ENCODE results near the gene DPH3.

DPH3 gene

GRCh38 chr3:16236030-16236639 lies 28.6 kb downstream of the DPH3 start:
- Histone ChIP-seq H3K27ac (ENCODE audit: low read length, poor library complexity, severe bottlenecking) (no peak overlapping the region), H2BK5ac (ENCODE audit: low read depth, low read length, poor library complexity, severe bottlenecking) (no peak overlapping the region), H2AK5ac (ENCODE audit: low read length, severe bottlenecking) (no peak overlapping the region), H3K36me3 (ENCODE audit: control insufficient read depth in 1 of 2, insufficient read depth in 2 of 2, low read depth in 1 of 2, low read length in 2 of 2) (no peaks in the 10 kb centered on the region), H3K4me1 (ENCODE audit: control insufficient read depth, insufficient read depth, low read depth, low read length) (no peaks in the 10 kb centered on the region), H2BK120ac (ENCODE audit: low read depth, low read length) (no peak overlapping the region), H3K4ac (ENCODE audit: low read depth in 1 of 2, low read length in 2 of 2) (no peak overlapping the region), H2BK15ac (ENCODE audit: low read depth, poor library complexity, severe bottlenecking) (no peak overlapping the region), H2AFZ (ENCODE audit: low read depth, low read length) (no peak overlapping the region), H3K9ac (ENCODE audit: low read length) (no peak overlapping the region), H3K79me1 (replicated peaks; ENCODE audit: low read length, poor library complexity, severe bottlenecking) (no peaks in the 10 kb centered on the region), H3K4me3 (ENCODE audit: insufficient read depth in 1 of 2, low read depth in 1 of 2, low read length in 2 of 2) (no peak overlapping the region), H4K8ac (ENCODE audit: low read length) (no peak overlapping the region), H3K23ac (ENCODE audit: low read length in 2 of 2) (no peak overlapping the region), H4K91ac (ENCODE audit: low read length) (no peak overlapping the region), H3K14ac (ENCODE audit: low read length in 2 of 2) (no peak overlapping the region), H3K27me3 (ENCODE audit: control insufficient read depth in 1 of 2, insufficient read depth in 1 of 2, low read length in 2 of 2) (no peaks in the 10 kb centered on the region), H3K18ac (ENCODE audit: low read depth in 1 of 2, low read length in 2 of 2) (no peak overlapping the region), H2BK12ac (ENCODE audit: low read length in 2 of 2) (no peak overlapping the region), H3K9me3 (ENCODE audit: control insufficient read depth, low read length) (no peaks in the 10 kb centered on the region), H3K4me2 (ENCODE audit: low read length, poor library complexity, severe bottlenecking) (no peak overlapping the region)
- 94% methylated on average over 1 of the region's 4 CpGs for WGBS
- no peak for DNase-seq

- no peak overlapping the region for H4K91ac ChIP-seq (ENCODE audit: low read length)
- H3K79me1 ChIP-seq (replicated peaks; ENCODE audit: low read length, poor library complexity, severe bottlenecking): no peaks in the 10 kb centered on the region
- H3K27ac ChIP-seq (ENCODE audit: low read length, poor library complexity, severe bottlenecking): no peak overlapping the region
- no peaks in the 10 kb centered on the region for H3K4me1 ChIP-seq (ENCODE audit: control insufficient read depth, insufficient read depth, low read depth, low read length)
- H3K4me2 ChIP-seq (ENCODE audit: low read length, poor library complexity, severe bottlenecking): no peak overlapping the region
- no peaks in the 10 kb centered on the region for H3K27me3 ChIP-seq (ENCODE audit: control insufficient read depth in 1 of 2, insufficient read depth in 1 of 2, low read length in 2 of 2)
- no peak overlapping the region for H2BK12ac ChIP-seq (ENCODE audit: low read length in 2 of 2)
- peaks cover 0 to 12% of the 10 kb centered on the region in 2 experiments for H3K36me3 ChIP-seq (ENCODE audit: control insufficient read depth in 1 of 2, insufficient read depth in 2 of 2, low read depth in 1 of 2, low read length in 2 of 2)
- H3K4me3 ChIP-seq (ENCODE audit: insufficient read depth in 1 of 2, low read depth in 1 of 2, low read length in 2 of 2): no peak overlapping the region
- H3K9ac ChIP-seq (ENCODE audit: low read length): no peak overlapping the region
- H3K4ac ChIP-seq (ENCODE audit: low read depth in 1 of 2, low read length in 2 of 2): no peak overlapping the region
- H2BK120ac ChIP-seq (ENCODE audit: low read depth, low read length): no peak overlapping the region
- no peak overlapping the region for H2AK5ac ChIP-seq (ENCODE audit: low read length, severe bottlenecking)
- H2AFZ ChIP-seq (ENCODE audit: low read depth, low read length): no peak overlapping the region
- no peak overlapping the region for H2BK5ac ChIP-seq (ENCODE audit: low read depth, low read length, poor library complexity, severe bottlenecking)
- no peak overlapping the region for H3K23ac ChIP-seq (ENCODE audit: low read length in 2 of 2)
- no peak overlapping the region for H2BK15ac ChIP-seq (ENCODE audit: low read depth, poor library complexity, severe bottlenecking)
- 87% methylated on average over 2 of the region's 2 CpGs for WGBS
- DNase-seq: no peak
- H4K8ac ChIP-seq (ENCODE audit: low read length): no peak overlapping the region
- H3K9me3 ChIP-seq (ENCODE audit: control insufficient read depth, low read length): no peaks in the 10 kb centered on the region
- H3K18ac ChIP-seq (ENCODE audit: low read depth in 1 of 2, low read length in 2 of 2): no peak overlapping the region
- no peak overlapping the region for H3K14ac ChIP-seq (ENCODE audit: low read length in 2 of 2)
Observed at GRCh38 chr3:16234281-16234680, 30.5 kb downstream of the DPH3 start.

DNA sequence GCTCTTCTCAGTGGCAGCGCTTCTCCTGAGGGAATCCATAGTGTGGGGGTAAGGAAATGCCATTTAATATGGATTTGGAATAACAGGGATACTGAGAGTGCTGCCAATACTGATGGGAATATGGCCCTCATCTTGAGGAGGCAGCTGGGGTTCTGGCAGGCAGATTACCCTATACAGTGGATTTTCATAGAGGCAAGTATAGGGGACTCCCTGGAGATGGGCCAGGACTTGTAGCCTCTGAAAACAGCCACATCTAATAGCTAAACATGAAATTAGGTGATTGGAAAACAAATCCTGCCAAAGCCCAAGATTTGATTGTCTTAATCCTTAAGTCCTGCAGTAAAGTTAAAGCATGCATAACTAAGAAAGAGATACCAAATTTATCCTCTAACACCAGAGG lies 30.9 kb downstream of the DPH3 start:
- Histone ChIP-seq H2BK5ac (ENCODE audit: low read depth, low read length, poor library complexity, severe bottlenecking) (no peak overlapping the region), H3K9ac (ENCODE audit: low read length) (no peak overlapping the region), H2BK120ac (ENCODE audit: low read depth, low read length) (no peak overlapping the region), H2BK15ac (ENCODE audit: low read depth, poor library complexity, severe bottlenecking) (no peak overlapping the region), H3K4me3 (ENCODE audit: insufficient read depth in 1 of 2, low read depth in 1 of 2, low read length in 2 of 2) (no peak overlapping the region), H3K9me3 (ENCODE audit: control insufficient read depth, low read length) (no peaks in the 10 kb centered on the region), H3K27ac (ENCODE audit: low read length, poor library complexity, severe bottlenecking) (no peak overlapping the region), H3K18ac (ENCODE audit: low read depth in 1 of 2, low read length in 2 of 2) (no peak overlapping the region), H3K23ac (ENCODE audit: low read length in 2 of 2) (no peak overlapping the region), H2AK5ac (ENCODE audit: low read length, severe bottlenecking) (no peak overlapping the region), H4K8ac (ENCODE audit: low read length) (no peak overlapping the region), H3K4ac (ENCODE audit: low read depth in 1 of 2, low read length in 2 of 2) (no peak overlapping the region), H3K79me1 (replicated peaks; ENCODE audit: low read length, poor library complexity, severe bottlenecking) (no peaks in the 10 kb centered on the region), H3K4me1 (ENCODE audit: control insufficient read depth, insufficient read depth, low read depth, low read length) (no peaks in the 10 kb centered on the region), H3K4me2 (ENCODE audit: low read length, poor library complexity, severe bottlenecking) (no peak overlapping the region), H4K91ac (ENCODE audit: low read length) (no peak overlapping the region), H2BK12ac (ENCODE audit: low read length in 2 of 2) (no peak overlapping the region), H3K36me3 (ENCODE audit: control insufficient read depth in 1 of 2, insufficient read depth in 2 of 2, low read depth in 1 of 2, low read length in 2 of 2) (peaks cover 0 to 17% of the 10 kb centered on the region in 2 experiments), H2AFZ (ENCODE audit: low read depth, low read length) (no peak overlapping the region), H3K14ac (ENCODE audit: low read length in 2 of 2) (no peak overlapping the region), H3K27me3 (ENCODE audit: control insufficient read depth in 1 of 2, insufficient read depth in 1 of 2, low read length in 2 of 2) (no peaks in the 10 kb centered on the region)
- no peak for DNase-seq
- 100% methylated on average over 1 of the region's 1 CpG for WGBS

DNA sequence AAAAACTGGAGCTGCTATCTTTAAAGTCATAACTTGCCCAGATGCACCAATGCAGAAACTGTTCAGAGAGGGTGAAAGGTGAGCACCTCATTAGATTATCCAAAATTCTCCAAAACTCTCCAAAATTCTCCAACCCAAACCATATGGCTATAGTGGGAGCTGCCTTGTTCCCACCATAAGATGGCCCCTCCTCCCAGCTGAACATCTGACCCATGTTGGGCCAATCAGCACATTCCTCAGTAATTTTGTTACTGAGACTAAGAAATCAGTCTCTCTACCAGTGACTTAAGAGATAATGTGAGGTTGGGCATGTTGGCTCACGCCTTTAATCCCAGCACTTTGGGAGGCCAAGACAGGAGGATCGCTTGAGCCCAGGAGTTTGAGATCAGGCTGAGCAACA lies 32.8 kb downstream of the DPH3 start:
- Histone ChIP-seq H3K9me3 (ENCODE audit: control insufficient read depth, low read length) (no peaks in the 10 kb centered on the region), H2BK5ac (ENCODE audit: low read depth, low read length, poor library complexity, severe bottlenecking) (no peak overlapping the region), H3K79me1 (replicated peaks; ENCODE audit: low read length, poor library complexity, severe bottlenecking) (no peaks in the 10 kb centered on the region), H3K9ac (ENCODE audit: low read length) (no peak overlapping the region), H3K18ac (ENCODE audit: low read depth in 1 of 2, low read length in 2 of 2) (no peak overlapping the region), H2AFZ (ENCODE audit: low read depth, low read length) (no peak overlapping the region), H2BK15ac (ENCODE audit: low read depth, poor library complexity, severe bottlenecking) (no peak overlapping the region), H3K4me2 (ENCODE audit: low read length, poor library complexity, severe bottlenecking) (no peak overlapping the region), H4K8ac (ENCODE audit: low read length) (no peak overlapping the region), H2AK5ac (ENCODE audit: low read length, severe bottlenecking) (no peak overlapping the region), H3K4me1 (ENCODE audit: control insufficient read depth, insufficient read depth, low read depth, low read length) (no peaks in the 10 kb centered on the region), H2BK12ac (ENCODE audit: low read length in 2 of 2) (no peak overlapping the region), H3K23ac (ENCODE audit: low read length in 2 of 2) (no peak overlapping the region), H4K91ac (ENCODE audit: low read length) (no peak overlapping the region), H3K4ac (ENCODE audit: low read depth in 1 of 2, low read length in 2 of 2) (no peak overlapping the region), H3K27me3 (ENCODE audit: control insufficient read depth in 1 of 2, insufficient read depth in 1 of 2, low read length in 2 of 2) (no peaks in the 10 kb centered on the region), H3K4me3 (ENCODE audit: insufficient read depth in 1 of 2, low read depth in 1 of 2, low read length in 2 of 2) (no peak overlapping the region), H2BK120ac (ENCODE audit: low read depth, low read length) (no peak overlapping the region), H3K36me3 (ENCODE audit: control insufficient read depth in 1 of 2, insufficient read depth in 2 of 2, low read depth in 1 of 2, low read length in 2 of 2) (peaks cover 0 to 33% of the 10 kb centered on the region in 2 experiments), H3K14ac (ENCODE audit: low read length in 2 of 2) (no peak overlapping the region), H3K27ac (ENCODE audit: low read length, poor library complexity, severe bottlenecking) (no peak overlapping the region)
- DNase-seq: no peak
- WGBS: 100% methylated on average over 2 of the region's 2 CpGs
